ENCODE data around the gene OR3A2. TPM values are rescaled to one million over a fixed set of nuclear protein-coding genes. Genes with fewer than 3 reads are reported as not detected.
"Not testable (repeated sequence)": the region's sequence is repeated elsewhere in the genome, so short reads cannot be mapped to it uniquely, and the experiment has no call there.

Gene OR3A2
- total and polyA plus RNA-seq, 2 donors = 0.22 to 0.42 TPM

DNA sequence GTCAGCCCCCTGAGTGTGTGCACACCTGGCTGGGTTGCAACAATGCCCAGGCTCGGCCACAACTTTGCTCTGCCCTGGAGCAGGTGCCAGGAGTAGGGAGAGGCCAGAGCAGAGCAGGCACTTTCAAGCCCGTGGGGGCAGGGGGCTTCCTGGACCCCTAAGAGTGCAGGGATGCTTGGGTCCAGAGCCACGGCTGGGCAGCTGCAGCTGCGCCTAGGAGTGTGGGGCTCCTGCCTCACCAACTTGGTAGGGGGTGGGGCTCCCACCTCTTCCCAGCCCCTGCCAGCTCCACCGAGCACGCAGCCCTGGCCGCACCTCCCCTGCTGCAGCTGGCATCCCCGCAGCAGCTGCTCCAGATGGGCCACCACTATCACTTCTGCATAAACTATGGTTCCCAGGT lies 7.8 kb downstream of the OR3A2 start:
- 83% methylated on average over 8 of the region's 8 CpGs for WGBS
- no peak for DNase-seq (ENCODE audit: extremely low spot score)

DNA sequence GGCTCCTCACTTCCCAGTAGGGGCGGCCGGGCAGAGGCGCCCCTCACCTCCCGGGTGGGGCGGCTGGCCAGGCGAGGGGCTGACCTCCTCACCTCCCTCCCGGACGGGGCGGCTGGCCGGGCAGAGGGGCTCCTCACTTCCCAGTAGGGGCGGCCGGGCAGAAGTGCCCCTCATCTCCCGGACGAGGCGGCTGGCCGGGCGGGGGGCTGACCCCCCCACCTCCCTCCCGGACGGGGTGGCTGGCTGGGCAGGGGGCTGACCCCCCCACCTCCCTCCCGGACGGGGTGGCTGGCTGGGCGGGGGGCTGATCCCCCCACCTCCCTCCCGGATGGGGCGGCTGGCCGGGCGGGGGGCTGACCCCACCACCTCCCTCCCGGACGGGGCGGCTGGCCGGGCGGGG lies 14.9 kb downstream of the OR3A2 start:
- H3K4me3 ChIP-seq (ENCODE audit: low read depth, low read length); H3K36me3 ChIP-seq (ENCODE audit: insufficient read depth); H3K4me1 ChIP-seq (ENCODE audit: insufficient read depth); DNase-seq (ENCODE audit: extremely low spot score); H3K27ac ChIP-seq (ENCODE audit: low read depth): not testable (repeated sequence)
- 92% methylated on average over 27 of the region's 31 CpGs for WGBS

More for the DNA sequence above, 7.8 kb downstream of the OR3A2 start:
- no peak overlapping the region for H3K4me3 ChIP-seq (ENCODE audit: low read depth, low read length)
- H3K27ac ChIP-seq (ENCODE audit: low read depth) = no peak overlapping the region
- no peaks in the 10 kb centered on the region for H3K36me3 ChIP-seq (ENCODE audit: insufficient read depth)
- no peaks in the 10 kb centered on the region for H3K4me1 ChIP-seq (ENCODE audit: insufficient read depth)

DNA sequence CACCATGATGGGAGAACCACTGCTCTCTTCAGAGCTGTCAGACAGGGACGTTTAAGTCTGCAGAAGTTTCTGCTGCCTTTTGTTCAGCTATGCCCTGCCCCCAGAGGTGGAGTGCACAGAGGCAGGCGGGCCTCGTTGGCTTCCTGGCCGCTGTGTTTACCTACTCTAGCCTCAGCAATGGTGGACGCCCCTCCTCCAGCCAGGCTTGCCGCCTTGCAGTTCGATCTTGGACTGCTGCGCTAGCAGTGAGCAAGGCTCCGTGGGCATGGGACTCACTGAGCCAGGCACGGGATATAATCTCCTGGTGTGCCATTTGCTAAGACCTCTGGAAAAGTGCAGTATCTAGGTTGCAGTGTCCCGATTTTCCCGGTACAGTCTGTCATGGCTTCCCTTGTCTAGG lies 43.3 kb downstream of the OR3A2 start:
- not testable (repeated sequence) for H3K4me3 ChIP-seq (ENCODE audit: low read depth, low read length); H3K4me1 ChIP-seq (ENCODE audit: insufficient read depth); H3K36me3 ChIP-seq (ENCODE audit: insufficient read depth); H3K27ac ChIP-seq (ENCODE audit: low read depth); DNase-seq (ENCODE audit: extremely low spot score)
- WGBS = 88% methylated on average over 12 of the region's 12 CpGs

DNA sequence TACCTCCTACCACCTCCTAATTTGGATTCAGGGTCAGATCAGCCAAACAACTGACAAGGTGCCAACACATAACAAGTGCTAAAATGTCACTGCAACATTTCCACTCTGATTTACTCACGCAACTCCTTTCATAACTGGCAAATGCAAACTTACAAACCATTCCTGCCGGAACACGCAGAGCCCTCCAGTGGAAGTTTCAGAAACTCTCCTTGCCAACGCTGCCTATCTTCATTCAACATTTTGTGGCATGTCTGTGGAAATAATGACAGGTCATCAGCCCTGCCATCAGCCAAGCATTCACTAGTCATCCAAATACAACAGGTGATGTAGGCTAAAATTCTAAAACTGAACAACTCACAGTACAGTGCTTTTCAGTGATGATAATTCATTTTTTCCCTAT lies 50.2 kb downstream of the OR3A2 start:
- H3K4me3 ChIP-seq (ENCODE audit: low read depth, low read length) = no peak overlapping the region
- no peaks in the 10 kb centered on the region for H3K4me1 ChIP-seq (ENCODE audit: insufficient read depth)
- WGBS = 64% methylated on average over 4 of the region's 4 CpGs
- H3K27ac ChIP-seq (ENCODE audit: low read depth) = no peak overlapping the region
- H3K36me3 ChIP-seq (ENCODE audit: insufficient read depth) = no peaks in the 10 kb centered on the region
- no peak for DNase-seq (ENCODE audit: extremely low spot score)

DNA sequence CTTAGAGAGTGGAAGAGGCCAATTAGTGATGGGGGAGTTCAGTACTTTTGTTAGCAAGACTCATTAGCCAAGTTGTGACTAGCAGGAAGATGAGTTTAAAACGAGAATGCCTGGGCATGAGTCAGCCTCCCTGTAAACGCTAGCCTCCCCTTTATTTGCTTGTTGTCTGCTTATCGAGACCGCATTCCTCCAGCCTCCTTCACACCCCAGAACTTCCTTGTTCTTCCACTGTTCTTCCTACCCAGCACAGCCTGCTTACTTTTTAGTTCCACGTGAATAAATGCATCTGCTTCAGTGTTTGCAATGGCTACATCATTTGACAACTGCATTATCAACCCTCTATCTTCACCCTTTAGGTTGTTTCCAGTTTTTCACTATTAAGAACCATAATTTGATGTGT lies 67.8 kb downstream of the OR3A2 start:
- WGBS = 60% methylated on average over 5 of the region's 5 CpGs
- no peak for DNase-seq (ENCODE audit: extremely low spot score)
- no peak overlapping the region for H3K27ac ChIP-seq (ENCODE audit: low read depth)
- H3K36me3 ChIP-seq (ENCODE audit: insufficient read depth) = no peaks in the 10 kb centered on the region
- no peaks in the 10 kb centered on the region for H3K4me1 ChIP-seq (ENCODE audit: insufficient read depth)
- no peak overlapping the region for H3K4me3 ChIP-seq (ENCODE audit: low read depth, low read length)

DNA sequence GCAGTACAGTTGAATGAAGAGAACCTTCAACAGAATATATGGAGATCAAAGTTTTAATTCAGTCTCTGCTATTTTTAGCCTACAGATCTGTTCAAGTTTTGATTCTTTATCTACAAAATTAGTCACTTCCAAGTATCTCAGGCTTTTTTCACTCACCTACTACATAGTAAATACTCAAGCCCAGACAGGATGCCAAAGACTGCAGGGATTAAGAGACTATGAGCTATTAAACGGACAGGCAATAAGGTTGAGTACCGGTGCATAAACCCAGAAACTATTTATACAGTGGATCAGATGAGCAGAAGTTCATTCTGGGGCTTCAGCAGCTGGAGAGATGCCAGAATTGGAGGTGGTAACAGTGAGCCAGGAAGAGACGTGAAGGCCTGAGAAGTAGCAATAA lies 69.3 kb downstream of the OR3A2 start:
- DNase-seq (ENCODE audit: extremely low spot score) = no peak
- H3K4me3 ChIP-seq (ENCODE audit: low read depth, low read length) = no peak overlapping the region
- H3K4me1 ChIP-seq (ENCODE audit: insufficient read depth) = no peaks in the 10 kb centered on the region
- H3K27ac ChIP-seq (ENCODE audit: low read depth) = no peak overlapping the region
- H3K36me3 ChIP-seq (ENCODE audit: insufficient read depth) = no peaks in the 10 kb centered on the region
- WGBS = 29% methylated on average over 3 of the region's 3 CpGs

DNA sequence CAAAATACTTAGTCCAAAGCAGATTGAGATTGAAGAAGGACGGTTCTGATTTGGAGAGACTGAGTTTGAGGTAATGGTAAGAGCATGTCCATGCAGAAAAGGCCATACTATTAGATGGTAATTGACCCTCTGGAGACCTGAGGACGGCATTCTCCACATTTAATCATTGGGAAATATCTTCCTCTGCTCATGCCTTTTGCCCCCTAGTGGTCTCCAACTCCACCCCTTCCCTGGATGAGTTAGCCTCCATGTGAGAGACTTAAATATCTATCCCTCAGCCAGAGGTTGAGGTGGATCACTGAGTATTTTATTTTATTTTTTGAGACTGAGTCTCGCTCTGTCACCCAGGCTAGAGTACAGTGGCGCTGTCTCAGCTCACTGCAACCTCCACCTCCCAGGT lies 77.5 kb downstream of the OR3A2 start:
- no peaks in the 10 kb centered on the region for H3K4me1 ChIP-seq (ENCODE audit: insufficient read depth)
- WGBS = 75% methylated on average over 4 of the region's 4 CpGs
- DNase-seq (ENCODE audit: extremely low spot score) = no peak
- no peak overlapping the region for H3K27ac ChIP-seq (ENCODE audit: low read depth)
- H3K36me3 ChIP-seq (ENCODE audit: insufficient read depth) = no peaks in the 10 kb centered on the region
- no peak overlapping the region for H3K4me3 ChIP-seq (ENCODE audit: low read depth, low read length)

DNA sequence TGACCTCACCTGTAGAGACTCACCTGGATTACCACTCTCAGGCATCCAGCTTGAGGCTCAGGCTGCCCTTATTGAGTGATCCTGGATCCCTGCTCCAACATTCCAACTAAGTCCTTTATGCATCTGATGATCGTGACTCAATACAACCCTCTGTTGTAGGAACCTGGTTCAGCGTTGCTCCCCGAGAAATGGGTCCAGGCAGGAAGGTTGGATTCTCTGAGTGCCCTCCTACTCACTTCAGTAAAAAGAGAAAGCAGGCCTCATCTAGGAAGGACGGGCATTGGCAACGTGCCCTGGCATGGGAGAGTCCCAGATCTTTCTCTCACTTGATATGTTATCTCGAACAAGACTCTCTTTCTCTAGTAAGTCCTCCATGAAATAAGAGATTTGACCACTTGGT lies 87.8 kb downstream of the OR3A2 start, which contains the start of gene OR3A1:
TSS of gene OR3A1 (minus strand) at position 101 of the 400 bp plus-strand sequence. CDS start 5,778 bp downstream, outside the sequence.
- no peak within 1 kb of the TSS for H3K27ac ChIP-seq (ENCODE audit: low read depth)
- H3K36me3 ChIP-seq (ENCODE audit: insufficient read depth) = no peaks in the 10 kb centered on the region
- WGBS = 80% methylated on average over 6 of the region's 6 CpGs
- H3K4me1 ChIP-seq (ENCODE audit: insufficient read depth) = no peaks in the 10 kb centered on the region
- no peak within 1 kb of the TSS for H3K4me3 ChIP-seq (ENCODE audit: low read depth, low read length)
- DNase-seq (ENCODE audit: extremely low spot score) = no peak

DNA sequence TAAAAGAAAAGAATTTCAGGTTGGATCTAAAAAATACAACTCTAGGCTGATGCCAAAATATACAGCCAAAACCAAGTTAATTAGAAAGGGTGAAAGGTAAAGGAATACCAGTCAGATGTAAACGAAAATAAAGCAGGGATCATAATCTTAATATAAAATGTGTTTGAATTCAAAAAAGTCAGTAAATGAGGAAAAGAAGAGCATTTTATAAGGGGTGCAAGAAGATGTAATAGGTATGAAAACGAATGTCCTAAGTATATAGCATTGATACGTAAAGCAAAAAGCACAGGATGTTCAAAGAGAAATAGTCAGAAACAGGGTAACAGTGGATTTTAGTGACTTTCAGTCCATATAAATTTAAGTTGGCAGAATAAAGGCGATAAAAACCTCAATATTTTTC lies 90.5 kb downstream of the OR3A2 start:
- Histone ChIP-seq H3K4me3 (ENCODE audit: low read depth, low read length) (no peak overlapping the region), H3K36me3 (ENCODE audit: insufficient read depth) (no peaks in the 10 kb centered on the region), H3K4me1 (ENCODE audit: insufficient read depth) (no peaks in the 10 kb centered on the region), H3K27ac (ENCODE audit: low read depth) (no peak overlapping the region)
- 58% methylated on average over 4 of the region's 4 CpGs for WGBS
- no peak for DNase-seq (ENCODE audit: extremely low spot score)

DNA sequence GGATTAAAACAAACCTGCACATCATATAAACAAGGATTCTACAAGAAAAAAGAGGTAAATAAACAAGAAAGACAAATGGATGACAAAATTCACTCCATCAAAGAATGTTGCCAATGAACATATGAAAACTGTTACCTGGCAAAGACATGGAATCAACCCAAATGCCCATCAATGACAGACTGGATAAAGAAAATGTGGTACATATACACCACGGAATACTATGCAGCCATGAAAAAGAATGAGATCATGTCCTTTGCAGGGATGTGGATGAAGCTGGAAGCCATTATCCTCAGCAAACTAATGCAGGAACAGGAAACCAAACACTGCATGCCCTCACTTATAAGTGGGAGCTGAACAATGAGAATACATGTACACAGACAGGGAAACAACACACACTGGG lies 92.6 kb downstream of the OR3A2 start:
- H3K36me3 ChIP-seq (ENCODE audit: insufficient read depth); H3K4me3 ChIP-seq (ENCODE audit: low read depth, low read length); H3K4me1 ChIP-seq (ENCODE audit: insufficient read depth); DNase-seq (ENCODE audit: extremely low spot score); H3K27ac ChIP-seq (ENCODE audit: low read depth): not testable (repeated sequence)
- WGBS = 85% methylated on average over 1 of the region's 1 CpG

DNA sequence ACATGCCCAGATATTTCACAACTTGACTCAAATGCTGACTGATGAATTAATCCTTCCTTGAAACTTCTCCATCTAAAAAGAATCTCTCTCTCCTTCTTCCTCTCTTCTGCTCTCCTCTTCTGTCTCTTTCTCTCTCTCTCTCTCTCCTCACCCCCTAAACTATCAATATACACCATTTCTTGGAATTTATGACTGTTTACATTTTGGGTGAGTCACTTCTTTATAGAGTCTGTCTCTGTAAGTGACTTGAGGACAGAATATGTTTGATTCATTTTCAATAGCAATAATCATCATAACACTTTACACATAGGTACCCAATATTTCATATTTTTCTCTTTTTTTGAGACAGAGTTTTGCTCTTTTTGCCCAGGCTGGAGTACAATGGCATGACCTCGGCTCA lies 103.2 kb downstream of the OR3A2 start:
- 89% methylated on average over 1 of the region's 1 CpG for WGBS
- no peak overlapping the region for H3K4me3 ChIP-seq (ENCODE audit: low read depth, low read length)
- no peak for DNase-seq (ENCODE audit: extremely low spot score)
- H3K36me3 ChIP-seq (ENCODE audit: insufficient read depth) = no peaks in the 10 kb centered on the region
- H3K4me1 ChIP-seq (ENCODE audit: insufficient read depth) = no peaks in the 10 kb centered on the region
- H3K27ac ChIP-seq (ENCODE audit: low read depth) = no peak overlapping the region

DNA sequence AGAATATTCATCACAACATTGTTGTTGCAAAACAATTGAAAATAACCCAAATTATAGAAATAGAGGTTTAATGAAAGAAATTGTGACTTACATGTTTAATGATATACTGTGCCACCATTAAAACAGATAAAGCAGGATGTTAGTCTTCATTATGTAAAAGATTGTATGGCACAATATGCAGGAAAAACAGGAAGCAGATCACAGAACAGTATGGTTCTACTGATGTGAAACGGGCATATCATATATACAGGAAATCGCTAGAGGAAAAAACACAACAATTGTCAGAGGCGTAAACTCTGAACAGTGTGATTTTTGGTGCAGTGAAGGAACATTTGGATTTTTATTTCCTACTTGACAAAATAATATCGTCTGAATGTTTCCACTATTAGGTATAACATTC lies 110.0 kb downstream of the OR3A2 start:
- H3K4me1 ChIP-seq (ENCODE audit: insufficient read depth) = no peaks in the 10 kb centered on the region
- no peaks in the 10 kb centered on the region for H3K36me3 ChIP-seq (ENCODE audit: insufficient read depth)
- WGBS = 77% methylated on average over 4 of the region's 4 CpGs

DNA sequence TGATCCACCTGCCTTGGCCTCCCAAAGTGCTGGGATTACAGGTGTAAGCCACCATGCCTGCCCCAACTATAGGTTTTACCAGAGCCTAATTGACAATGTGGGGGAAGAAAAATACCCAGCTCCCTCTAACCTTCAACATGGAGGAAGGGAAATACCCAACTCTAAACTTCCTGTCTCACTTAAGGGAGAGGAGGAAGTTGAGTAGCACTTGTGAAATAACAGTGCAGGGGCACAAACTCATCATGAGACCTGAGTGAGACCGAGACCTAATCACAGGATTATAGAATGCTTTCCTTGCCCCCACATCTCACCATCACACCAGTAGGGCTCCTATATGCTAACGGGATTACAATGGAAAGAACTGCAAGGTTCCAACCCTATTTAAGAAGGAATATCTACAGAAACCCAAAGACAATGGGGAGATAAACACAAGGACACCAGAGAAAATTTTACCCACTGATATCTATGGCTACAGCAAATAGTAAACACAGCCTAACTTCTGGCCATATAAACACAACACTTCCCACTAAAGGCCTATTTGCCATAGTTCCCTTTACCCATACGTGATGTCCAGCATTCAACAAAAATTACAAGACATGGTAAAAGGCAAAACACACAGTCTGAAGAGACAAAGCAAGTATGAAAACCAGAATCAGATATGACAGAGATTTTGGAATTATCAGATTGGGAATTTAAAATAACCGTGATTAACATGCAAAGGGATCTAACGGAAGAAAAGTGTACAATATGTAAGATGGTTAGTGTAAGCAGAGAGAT lies 114.8 kb downstream of the OR3A2 start:
- no peak overlapping the region for H3K4me3 ChIP-seq (ENCODE audit: low read depth, low read length)
- no peaks in the 10 kb centered on the region for H3K36me3 ChIP-seq (ENCODE audit: insufficient read depth)
- 83% methylated on average over 5 of the region's 5 CpGs for WGBS
- H3K27ac ChIP-seq (ENCODE audit: low read depth) = no peak overlapping the region
- DNase-seq (ENCODE audit: extremely low spot score) = no peak
- no peaks in the 10 kb centered on the region for H3K4me1 ChIP-seq (ENCODE audit: insufficient read depth)

More for the DNA sequence above, 110.0 kb downstream of the OR3A2 start:
- H3K27ac ChIP-seq (ENCODE audit: low read depth) = no peak overlapping the region
- DNase-seq (ENCODE audit: extremely low spot score) = no peak
- H3K4me3 ChIP-seq (ENCODE audit: low read depth, low read length) = no peak overlapping the region

DNA sequence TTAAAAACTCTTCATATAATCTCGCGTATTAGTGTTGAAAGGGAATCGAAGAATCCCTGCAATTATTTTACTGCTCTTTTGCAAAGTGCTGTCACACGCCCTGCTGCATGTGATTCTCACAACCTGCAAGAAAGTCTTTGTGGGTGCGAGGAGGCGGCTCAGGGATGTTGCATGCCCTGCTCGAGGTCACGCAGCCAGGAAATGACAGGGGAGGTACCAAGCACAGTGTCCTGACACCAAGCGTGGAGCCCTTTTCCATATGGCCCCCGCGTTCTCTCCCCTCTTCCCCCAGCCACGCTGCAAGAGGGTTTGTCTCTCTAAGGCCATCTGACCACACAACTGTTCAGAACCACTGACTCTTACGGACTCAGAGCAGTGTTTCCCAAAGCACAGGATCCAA lies 125.5 kb downstream of the OR3A2 start:
- Histone ChIP-seq H3K4me1 (ENCODE audit: insufficient read depth) (no peaks in the 10 kb centered on the region), H3K27ac (ENCODE audit: low read depth) (no peak overlapping the region), H3K36me3 (ENCODE audit: insufficient read depth) (no peaks in the 10 kb centered on the region), H3K4me3 (ENCODE audit: low read depth, low read length) (no peak overlapping the region)
- no peak for DNase-seq (ENCODE audit: extremely low spot score)
- 75% methylated on average over 13 of the region's 13 CpGs for WGBS
